CD1c-positive myeloid dendritic cell (primary cell): Measurements from ENCODE around the gene HSD3B7.

Source experiments
- DNase-seq: peaks from one replicate; pipeline ENCODE4 v3.0.0-alpha.2; 2016; ENCODE audit errors: extremely low spot score

HSD3B7 gene

DNA sequence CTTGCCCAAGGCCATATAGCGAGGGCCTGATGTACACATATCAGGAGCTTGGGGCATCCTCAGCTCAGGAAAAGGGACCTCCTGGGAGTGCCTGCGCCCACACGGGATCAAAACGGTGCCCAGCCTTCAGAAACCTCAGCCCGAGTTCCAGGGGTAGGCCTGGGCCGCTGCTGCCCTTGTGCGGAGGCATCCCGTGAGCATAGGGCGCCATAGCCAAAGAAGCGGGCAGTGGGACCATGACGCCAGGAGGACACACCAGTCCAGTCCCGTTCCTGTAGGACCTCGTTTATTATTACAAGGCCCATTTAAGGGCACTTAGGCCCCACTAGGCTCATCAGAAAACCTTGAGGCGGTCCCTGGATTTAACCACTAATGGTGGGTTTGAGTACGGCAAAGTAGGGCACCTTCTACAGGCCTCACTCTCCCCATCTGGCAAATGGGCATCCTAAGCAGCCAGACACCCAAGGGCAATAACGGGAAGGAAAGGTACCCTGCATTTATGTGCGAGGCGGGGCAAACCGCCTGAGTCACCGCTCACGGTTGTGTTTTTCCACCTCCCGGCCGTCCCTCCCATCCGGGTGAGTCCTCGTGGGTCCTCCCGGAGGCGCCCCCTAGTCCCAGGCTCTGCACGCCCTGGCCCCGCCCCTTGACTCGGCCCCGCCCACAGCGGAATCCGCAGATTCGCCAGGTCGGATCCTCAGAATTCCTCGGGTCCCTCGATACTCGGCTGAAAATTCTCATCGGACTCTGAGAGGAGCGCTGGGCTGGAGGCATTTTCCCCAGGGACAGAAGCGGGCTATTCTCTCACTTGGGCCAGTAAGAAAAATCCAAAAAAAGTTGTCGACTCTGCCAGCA is 28.2 kb upstream of the HSD3B7 start:
- DNase-seq: peak; percentile 88

- peak; percentile 98 for DNase-seq
These were observed 27.4 kb upstream of the HSD3B7 start, which contains the start of gene SETD1A for GRCh38 chr16:30957456-30958174. Gene SETD1A, plus strand, starts transcription at chr16:30957754. Its CDS starts 978 bp downstream, at chr16:30958732.

GRCh38 chr16:30958175-30959079 is 26.6 kb upstream of the HSD3B7 start:
- peak; percentile 63 for DNase-seq

GRCh38 chr16:30961384-30961783 is 23.6 kb upstream of the HSD3B7 start:
- DNase-seq: no peak

DNA sequence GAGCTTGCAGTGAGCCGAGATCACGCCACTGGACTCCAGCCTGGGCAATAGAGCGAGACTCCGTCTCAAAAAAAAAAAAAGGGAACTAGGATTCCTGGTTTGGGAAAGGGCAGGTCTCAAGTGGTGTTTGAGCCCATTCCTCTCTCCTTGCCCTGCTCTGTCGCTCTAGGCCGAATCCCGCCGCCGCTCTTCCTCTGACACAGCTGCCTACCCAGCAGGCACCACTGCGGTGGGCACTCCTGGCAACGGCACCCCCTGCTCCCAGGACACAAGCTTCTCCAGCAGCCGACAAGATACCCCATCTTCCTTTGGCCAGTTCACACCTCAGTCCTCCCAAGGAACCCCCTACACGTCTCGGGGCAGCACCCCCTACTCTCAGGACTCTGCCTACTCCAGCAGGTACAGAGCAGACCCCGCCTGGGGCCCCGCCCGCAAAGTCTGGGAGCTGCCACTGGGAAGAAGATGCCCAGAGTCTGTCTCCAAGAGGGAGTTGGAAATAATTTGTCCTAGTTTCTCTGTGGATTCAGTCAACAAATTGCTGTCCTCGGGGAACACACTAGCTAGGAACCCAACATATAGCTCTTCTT is 21.0 kb upstream of the HSD3B7 start:
- no peak for DNase-seq

DNA sequence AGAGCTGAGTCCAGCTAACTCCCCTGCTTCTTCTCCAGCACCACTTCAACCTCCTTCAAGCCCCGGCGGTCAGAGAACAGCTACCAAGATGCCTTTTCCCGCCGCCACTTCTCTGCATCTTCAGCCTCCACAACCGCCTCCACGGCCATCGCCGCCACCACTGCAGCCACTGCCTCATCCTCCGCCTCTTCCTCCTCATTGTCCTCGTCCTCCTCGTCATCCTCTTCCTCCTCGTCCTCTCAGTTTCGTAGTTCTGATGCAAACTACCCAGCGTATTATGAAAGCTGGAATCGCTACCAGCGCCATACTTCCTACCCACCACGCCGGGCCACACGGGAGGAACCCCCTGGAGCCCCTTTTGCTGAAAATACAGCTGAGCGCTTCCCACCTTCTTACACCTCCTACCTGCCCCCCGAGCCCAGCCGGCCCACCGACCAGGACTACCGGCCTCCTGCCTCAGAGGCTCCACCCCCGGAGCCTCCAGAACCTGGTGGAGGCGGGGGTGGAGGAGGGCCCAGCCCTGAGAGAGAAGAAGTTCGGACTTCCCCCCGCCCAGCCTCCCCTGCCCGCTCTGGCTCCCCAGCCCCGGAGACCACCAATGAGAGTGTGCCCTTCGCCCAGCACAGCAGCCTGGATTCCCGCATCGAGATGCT is 20.3 kb upstream of the HSD3B7 start:
- peak; percentile 41 for DNase-seq

- no peak for DNase-seq
These were observed 19.6 kb upstream of the HSD3B7 start for GRCh38 chr16:30965436-30965835.

DNA sequence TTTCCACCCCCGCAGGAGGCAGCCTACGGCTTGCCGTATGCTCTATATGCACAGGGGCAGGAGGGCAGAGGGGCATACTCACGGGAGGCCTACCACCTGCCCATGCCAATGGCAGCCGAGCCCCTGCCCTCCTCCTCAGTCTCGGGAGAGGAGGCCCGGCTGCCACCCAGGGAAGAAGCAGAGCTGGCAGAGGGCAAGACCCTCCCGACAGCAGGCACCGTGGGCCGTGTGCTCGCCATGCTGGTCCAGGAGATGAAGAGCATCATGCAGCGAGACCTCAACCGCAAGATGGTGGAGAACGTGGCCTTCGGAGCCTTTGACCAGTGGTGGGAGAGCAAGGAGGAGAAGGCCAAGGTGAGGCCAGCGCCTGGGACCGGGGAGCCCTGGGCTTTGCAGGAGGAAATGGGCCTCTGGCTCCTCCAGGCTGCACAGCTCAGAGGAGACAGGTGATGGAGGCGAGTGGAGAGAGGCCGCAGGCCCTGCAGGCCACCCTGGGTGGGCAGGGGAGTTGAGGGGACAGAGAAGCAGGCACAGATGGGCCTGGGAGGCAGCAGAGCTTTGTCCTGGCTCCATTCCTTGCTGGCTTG is 18.9 kb upstream of the HSD3B7 start:
- no peak for DNase-seq

- DNase-seq: no peak
These were observed 17.2 kb upstream of the HSD3B7 start for GRCh38 chr16:30967795-30968194.

- no peak for DNase-seq
These were observed 15.7 kb upstream of the HSD3B7 start for GRCh38 chr16:30969246-30969842.

DNA sequence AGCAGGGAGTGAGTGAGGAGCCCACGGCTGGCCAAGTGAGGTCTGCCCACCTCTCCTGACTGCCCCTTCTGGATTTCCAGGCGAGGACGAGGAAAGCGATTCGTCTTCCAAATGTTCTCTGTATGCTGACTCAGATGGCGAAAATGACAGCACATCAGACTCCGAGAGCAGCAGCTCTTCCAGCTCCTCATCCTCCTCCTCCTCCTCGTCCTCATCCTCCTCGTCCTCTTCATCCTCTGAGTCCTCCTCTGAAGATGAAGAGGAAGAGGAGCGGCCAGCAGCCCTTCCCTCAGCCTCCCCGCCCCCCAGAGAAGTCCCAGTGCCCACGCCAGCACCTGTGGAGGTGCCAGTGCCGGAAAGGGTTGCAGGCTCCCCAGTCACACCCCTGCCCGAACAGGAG is 13.7 kb upstream of the HSD3B7 start:
- no peak for DNase-seq

DNA sequence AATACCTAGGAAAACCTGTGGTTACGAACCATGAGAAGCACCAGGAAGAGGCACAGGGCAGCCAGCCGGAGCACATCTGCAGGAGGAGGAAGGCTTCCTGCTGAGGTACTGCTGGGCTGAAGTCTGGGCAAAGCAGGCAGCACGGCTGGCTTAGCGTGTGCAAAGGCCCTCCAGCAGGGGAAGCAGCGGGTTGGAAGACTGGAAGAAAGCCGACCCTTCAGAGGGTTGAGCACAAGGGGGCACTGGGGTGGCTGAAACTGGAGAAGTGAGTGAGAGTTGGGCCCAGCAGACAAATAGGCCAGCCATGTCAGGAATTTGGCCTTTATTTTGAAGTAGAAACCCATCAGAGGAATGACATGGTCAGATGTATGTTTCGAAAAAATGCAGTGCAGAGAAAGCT is 12.1 kb upstream of the HSD3B7 start:
- DNase-seq: no peak

DNA sequence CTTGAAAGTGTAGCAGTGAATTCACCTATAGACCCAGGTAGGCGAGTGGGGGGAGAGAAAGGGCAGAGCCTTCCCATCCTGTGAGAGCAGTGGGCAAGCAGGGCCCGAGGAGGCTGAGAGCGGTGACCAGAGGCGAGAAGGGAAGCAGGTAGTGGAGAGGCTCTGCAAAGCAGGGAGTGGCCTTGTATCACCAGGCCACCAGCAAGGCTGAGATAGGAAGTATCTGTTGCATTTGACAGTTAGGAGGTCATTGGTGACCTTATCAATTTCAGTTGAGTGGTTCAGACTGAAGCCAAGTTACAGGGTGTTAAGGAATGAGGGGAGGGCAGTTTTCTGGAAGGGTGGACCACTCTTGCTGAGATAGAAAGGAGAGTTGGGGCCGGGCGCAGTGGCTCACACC is 10.7 kb upstream of the HSD3B7 start:
- DNase-seq: no peak

GRCh38 chr16:30976486-30976885 is 8.5 kb upstream of the HSD3B7 start:
- no peak for DNase-seq

DNA sequence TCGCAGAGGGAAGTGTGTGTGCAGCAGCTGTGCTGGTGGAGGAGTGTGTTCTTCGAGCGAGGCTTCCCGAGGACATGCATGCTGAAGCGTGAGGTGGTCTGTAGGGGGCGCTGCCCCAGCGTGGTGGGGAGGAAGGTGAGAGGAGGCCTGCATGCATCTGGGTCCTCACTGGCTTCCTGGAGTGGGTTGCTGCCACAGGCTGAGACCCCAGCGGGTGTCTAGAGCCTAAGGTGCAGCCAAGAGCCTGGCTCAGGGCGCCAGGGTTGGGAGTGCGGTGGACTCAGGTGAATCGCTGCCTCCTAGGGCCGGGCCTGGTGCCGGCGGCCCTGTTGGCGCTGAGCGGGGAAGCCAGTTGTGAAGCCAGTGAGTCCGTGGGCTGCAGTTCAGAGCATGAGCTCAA is 7.5 kb upstream of the HSD3B7 start:
- DNase-seq: no peak

DNA sequence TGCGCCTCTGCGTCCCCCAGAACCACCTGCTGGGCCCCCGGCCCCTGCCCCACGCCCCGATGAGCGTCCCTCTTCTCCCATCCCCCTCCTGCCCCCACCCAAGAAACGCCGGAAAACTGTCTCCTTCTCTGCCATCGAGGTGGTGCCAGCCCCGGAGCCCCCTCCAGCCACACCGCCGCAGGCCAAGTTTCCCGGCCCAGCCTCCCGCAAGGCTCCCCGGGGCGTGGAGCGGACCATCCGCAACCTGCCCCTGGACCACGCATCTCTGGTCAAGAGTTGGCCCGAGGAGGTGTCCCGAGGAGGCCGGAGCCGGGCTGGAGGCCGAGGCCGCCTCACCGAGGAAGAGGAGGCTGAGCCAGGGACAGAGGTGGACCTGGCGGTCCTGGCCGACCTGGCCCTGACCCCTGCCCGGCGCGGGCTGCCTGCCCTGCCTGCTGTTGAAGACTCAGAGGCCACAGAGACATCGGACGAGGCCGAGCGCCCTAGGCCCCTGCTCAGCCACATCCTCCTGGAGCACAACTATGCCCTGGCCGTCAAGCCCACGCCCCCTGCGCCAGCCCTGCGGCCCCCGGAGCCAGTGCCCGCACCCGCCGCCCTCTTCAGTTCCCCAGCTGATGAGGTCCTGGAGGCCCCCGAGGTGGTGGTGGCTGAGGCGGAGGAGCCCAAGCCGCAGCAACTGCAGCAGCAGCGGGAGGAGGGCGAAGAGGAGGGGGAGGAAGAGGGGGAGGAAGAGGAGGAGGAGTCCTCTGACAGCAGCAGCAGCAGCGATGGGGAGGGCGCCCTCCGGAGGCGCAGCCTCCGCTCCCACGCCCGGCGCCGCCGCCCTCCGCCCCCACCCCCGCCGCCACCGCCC is 5.6 kb upstream of the HSD3B7 start:
- DNase-seq: no peak

- no peak for DNase-seq
These were observed 5.0 kb upstream of the HSD3B7 start for GRCh38 chr16:30980023-30980371.

GRCh38 chr16:30980434-30980833 is 4.6 kb upstream of the HSD3B7 start:
- no peak for DNase-seq

GRCh38 chr16:30980959-30981358 is 4.0 kb upstream of the HSD3B7 start:
- DNase-seq: no peak
